HepG2 (cell line): ENCODE data around the gene RUNDC1. TPM values are rescaled to one million over a fixed set of nuclear protein-coding genes. Genes with fewer than 3 reads are reported as not detected.

Experiments used
- CHCHD3 ChIP-seq: sonication (generic); formaldehyde crosslinking; IDR thresholded peaks from 2 replicates; pipeline ENCODE4 v1.8.0; 2022; ENCODE audit warnings: mild to moderate bottlenecking, missing genetic modification reagents, moderate library complexity
- DPF2 ChIP-seq: sonication (generic); formaldehyde crosslinking; IDR thresholded peaks from 2 replicates; pipeline ENCODE4 v1.4.0; 2020; ENCODE audit warnings: mild to moderate bottlenecking, low read depth, missing genetic modification reagents, borderline replicate concordance
- FLYWCH1 ChIP-seq: sonication (generic); formaldehyde crosslinking; IDR thresholded peaks from 2 replicates; pipeline ENCODE4 v1.8.1; 2023; ENCODE audit warnings: mild to moderate bottlenecking, missing genetic modification reagents
- ISX ChIP-seq: sonication (generic); formaldehyde crosslinking; conservative IDR thresholded peaks from 2 replicates; pipeline ENCODE4 v1.5.0; 2020; ENCODE audit warnings: missing genetic modification reagents
- KLF16 ChIP-seq, 2 experiments: sonication (generic) in 1 of 2; formaldehyde crosslinking in 1 of 2; IDR thresholded peaks; 2 replicates each; pipeline versions ENCODE4 v1.6.1 to v1.8.0; 2016 to 2023; ENCODE audit warnings: missing genetic modification reagents in 2 of 2, missing compliant biosample characterization in 1 of 2
- NFYB ChIP-seq: sonication (generic); formaldehyde crosslinking; IDR thresholded peaks from 2 replicates; pipeline ENCODE4 v1.4.0; 2020; ENCODE audit warnings: missing genetic modification reagents
- polyA plus RNA-seq, 8 experiments: library from polyadenylated mRNA; depleted of rRNA in 3 of 8; stranded (reverse) in 7 of 8; unstranded in 1 of 8; fragments of >200 nt; fragmentation: Illumina TruSeq in 4 of 8; extraction: Trizol in 4 of 8; gene quantifications; 2 replicates each; pipeline versions ENCODE4 v1.2.1 to v1.2.3, GENCODE V29; 2011 to 2016; ENCODE audit warnings: low read depth in 4 of 8, missing spikeins in 1 of 8, mixed read lengths in 1 of 8; ENCODE audit not compliant: insufficient read depth in 1 of 8
- total RNA-seq, 5 experiments: library from RNA; depleted of rRNA; stranded (reverse); fragments of >200 nt; fragmentation: Illumina TruSeq; extraction: Trizol; gene quantifications; 2 replicates each; pipeline ENCODE4 v1.2.3, GENCODE V29; 2016; ENCODE audit warnings: low read depth in 1 of 5
- TF ChIP-seq, protein P1 (sequence below): sonication (generic); formaldehyde crosslinking; IDR thresholded peaks from 2 replicates; pipeline ENCODE4 v1.5.0; 2020; ENCODE audit warnings: missing genetic modification reagents
- TF ChIP-seq, protein P2 (sequence below): sonication (generic); formaldehyde crosslinking; IDR thresholded peaks from 2 replicates; pipeline ENCODE4 v1.5.1; 2020; ENCODE audit warnings: missing genetic modification reagents, mild to moderate bottlenecking, borderline replicate concordance
- TF ChIP-seq, protein P3 (sequence below): sonication (generic); formaldehyde crosslinking; IDR thresholded peaks from 2 replicates; pipeline ENCODE4 v1.8.0; 2022; ENCODE audit warnings: mild to moderate bottlenecking, missing genetic modification reagents; ENCODE audit not compliant: insufficient replicate concordance
- TF ChIP-seq, protein P4 (sequence below): sonication (generic); formaldehyde crosslinking; IDR thresholded peaks from 2 replicates; pipeline ENCODE4 v1.9.0; 2021; ENCODE audit warnings: missing genetic modification reagents, mild to moderate bottlenecking, borderline replicate concordance
- TF ChIP-seq, protein P5 (sequence below): sonication (generic); formaldehyde crosslinking; IDR thresholded peaks from 2 replicates; pipeline ENCODE4 v1.5.0; 2020; ENCODE audit warnings: mild to moderate bottlenecking, missing genetic modification reagents, borderline replicate concordance

RUNDC1 gene
- total and polyA plus RNA-seq, 2 of the 13 experiments (the other 11 are each of a cell fraction or from before 2014, with no cell fraction given), result 10.3 to 11.4 TPM

DNA sequence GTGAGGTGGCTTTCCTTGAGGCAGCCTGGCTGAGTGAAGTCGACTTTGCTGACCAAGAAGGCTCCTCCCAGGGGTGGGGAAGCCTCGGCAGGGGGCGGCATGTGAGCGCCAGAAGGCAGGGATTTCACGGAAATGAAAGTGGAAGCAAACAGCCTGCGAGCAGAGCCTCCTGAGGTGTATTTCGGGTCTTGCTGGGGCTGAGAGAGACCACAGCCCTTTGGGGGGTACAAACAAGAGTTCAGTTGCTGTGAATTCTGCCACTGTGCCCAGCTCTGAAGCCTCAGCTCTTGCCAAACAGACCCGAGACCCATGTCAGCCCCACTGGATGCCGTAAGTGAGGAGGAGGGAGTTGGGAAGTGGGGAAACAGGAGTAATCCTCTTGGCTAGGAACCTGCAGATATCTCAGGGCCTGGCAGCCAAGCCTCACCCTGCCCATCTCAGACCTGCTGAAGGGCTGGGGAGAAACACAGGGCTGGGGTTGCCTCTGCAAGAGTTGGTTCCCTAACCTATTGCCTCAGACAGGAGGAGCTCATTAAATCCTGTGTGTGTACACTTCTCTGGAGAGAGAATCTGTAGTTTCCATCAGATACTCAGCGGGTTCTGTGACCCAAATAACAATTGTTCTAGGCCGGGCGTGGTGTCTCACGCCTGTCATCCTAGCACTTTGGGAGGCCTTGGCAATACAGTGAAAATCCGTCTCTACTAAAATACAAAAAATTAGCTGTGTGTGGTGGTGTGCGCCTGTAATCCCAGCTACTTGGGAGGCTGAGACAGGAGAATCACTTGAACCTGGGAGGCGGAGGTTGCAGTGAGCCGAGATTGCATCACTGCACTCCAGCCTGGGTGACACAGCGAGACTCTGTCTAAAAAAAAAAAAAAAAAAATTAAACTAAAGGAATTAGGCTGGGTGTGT lies 26.5 kb downstream of the RUNDC1 start, which contains the start of gene IFI35 (continued):
- TF ChIP-seq KLF16 (CRISPR knock-in tag; IDR thresholded peaks at IDR 0.05), result peak in 1 of 2 experiments; percentile 41; a peak in 2 of 4 replicates
- no peak for TF ChIP-seq CHCHD3 (CRISPR knock-in tag)
- TF ChIP-seq, protein P1, sequence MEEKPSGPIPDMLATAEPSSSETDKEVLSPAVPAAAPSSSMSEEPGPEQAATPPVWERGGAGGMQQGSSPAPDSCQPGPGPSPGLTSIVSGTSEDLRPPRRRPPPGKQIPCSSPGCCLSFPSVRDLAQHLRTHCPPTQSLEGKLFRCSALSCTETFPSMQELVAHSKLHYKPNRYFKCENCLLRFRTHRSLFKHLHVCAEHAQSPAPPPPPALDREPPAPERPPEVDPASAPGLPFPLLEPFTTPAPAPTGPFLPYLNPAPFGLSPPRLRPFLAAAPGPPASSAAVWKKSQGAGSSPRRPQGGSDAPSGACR (CRISPR knock-in tag), result peak; percentile 51; the same call in 1 of the 2 replicates
- TF ChIP-seq, protein P2, sequence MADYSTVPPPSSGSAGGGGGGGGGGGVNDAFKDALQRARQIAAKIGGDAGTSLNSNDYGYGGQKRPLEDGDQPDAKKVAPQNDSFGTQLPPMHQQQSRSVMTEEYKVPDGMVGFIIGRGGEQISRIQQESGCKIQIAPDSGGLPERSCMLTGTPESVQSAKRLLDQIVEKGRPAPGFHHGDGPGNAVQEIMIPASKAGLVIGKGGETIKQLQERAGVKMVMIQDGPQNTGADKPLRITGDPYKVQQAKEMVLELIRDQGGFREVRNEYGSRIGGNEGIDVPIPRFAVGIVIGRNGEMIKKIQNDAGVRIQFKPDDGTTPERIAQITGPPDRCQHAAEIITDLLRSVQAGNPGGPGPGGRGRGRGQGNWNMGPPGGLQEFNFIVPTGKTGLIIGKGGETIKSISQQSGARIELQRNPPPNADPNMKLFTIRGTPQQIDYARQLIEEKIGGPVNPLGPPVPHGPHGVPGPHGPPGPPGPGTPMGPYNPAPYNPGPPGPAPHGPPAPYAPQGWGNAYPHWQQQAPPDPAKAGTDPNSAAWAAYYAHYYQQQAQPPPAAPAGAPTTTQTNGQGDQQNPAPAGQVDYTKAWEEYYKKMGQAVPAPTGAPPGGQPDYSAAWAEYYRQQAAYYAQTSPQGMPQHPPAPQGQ, result no peak
- no peak for TF ChIP-seq DPF2 (CRISPR knock-in tag)
- TF ChIP-seq FLYWCH1, result 0 out of 2 replicates have a peak, but pooled peaks have one; percentile 63
- no peak for TF ChIP-seq ISX (CRISPR knock-in tag)
- TF ChIP-seq, protein P3, sequence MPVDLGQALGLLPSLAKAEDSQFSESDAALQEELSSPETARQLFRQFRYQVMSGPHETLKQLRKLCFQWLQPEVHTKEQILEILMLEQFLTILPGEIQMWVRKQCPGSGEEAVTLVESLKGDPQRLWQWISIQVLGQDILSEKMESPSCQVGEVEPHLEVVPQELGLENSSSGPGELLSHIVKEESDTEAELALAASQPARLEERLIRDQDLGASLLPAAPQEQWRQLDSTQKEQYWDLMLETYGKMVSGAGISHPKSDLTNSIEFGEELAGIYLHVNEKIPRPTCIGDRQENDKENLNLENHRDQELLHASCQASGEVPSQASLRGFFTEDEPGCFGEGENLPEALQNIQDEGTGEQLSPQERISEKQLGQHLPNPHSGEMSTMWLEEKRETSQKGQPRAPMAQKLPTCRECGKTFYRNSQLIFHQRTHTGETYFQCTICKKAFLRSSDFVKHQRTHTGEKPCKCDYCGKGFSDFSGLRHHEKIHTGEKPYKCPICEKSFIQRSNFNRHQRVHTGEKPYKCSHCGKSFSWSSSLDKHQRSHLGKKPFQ (CRISPR knock-in tag), result no peak
- TF ChIP-seq, protein P4, sequence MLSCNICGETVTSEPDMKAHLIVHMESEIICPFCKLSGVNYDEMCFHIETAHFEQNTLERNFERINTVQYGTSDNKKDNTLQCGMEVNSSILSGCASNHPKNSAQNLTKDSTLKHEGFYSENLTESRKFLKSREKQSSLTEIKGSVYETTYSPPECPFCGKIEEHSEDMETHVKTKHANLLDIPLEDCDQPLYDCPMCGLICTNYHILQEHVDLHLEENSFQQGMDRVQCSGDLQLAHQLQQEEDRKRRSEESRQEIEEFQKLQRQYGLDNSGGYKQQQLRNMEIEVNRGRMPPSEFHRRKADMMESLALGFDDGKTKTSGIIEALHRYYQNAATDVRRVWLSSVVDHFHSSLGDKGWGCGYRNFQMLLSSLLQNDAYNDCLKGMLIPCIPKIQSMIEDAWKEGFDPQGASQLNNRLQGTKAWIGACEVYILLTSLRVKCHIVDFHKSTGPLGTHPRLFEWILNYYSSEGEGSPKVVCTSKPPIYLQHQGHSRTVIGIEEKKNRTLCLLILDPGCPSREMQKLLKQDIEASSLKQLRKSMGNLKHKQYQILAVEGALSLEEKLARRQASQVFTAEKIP (CRISPR knock-in tag), result no peak
- TF ChIP-seq NFYB (CRISPR knock-in tag), result no peak
- TF ChIP-seq, protein P5, sequence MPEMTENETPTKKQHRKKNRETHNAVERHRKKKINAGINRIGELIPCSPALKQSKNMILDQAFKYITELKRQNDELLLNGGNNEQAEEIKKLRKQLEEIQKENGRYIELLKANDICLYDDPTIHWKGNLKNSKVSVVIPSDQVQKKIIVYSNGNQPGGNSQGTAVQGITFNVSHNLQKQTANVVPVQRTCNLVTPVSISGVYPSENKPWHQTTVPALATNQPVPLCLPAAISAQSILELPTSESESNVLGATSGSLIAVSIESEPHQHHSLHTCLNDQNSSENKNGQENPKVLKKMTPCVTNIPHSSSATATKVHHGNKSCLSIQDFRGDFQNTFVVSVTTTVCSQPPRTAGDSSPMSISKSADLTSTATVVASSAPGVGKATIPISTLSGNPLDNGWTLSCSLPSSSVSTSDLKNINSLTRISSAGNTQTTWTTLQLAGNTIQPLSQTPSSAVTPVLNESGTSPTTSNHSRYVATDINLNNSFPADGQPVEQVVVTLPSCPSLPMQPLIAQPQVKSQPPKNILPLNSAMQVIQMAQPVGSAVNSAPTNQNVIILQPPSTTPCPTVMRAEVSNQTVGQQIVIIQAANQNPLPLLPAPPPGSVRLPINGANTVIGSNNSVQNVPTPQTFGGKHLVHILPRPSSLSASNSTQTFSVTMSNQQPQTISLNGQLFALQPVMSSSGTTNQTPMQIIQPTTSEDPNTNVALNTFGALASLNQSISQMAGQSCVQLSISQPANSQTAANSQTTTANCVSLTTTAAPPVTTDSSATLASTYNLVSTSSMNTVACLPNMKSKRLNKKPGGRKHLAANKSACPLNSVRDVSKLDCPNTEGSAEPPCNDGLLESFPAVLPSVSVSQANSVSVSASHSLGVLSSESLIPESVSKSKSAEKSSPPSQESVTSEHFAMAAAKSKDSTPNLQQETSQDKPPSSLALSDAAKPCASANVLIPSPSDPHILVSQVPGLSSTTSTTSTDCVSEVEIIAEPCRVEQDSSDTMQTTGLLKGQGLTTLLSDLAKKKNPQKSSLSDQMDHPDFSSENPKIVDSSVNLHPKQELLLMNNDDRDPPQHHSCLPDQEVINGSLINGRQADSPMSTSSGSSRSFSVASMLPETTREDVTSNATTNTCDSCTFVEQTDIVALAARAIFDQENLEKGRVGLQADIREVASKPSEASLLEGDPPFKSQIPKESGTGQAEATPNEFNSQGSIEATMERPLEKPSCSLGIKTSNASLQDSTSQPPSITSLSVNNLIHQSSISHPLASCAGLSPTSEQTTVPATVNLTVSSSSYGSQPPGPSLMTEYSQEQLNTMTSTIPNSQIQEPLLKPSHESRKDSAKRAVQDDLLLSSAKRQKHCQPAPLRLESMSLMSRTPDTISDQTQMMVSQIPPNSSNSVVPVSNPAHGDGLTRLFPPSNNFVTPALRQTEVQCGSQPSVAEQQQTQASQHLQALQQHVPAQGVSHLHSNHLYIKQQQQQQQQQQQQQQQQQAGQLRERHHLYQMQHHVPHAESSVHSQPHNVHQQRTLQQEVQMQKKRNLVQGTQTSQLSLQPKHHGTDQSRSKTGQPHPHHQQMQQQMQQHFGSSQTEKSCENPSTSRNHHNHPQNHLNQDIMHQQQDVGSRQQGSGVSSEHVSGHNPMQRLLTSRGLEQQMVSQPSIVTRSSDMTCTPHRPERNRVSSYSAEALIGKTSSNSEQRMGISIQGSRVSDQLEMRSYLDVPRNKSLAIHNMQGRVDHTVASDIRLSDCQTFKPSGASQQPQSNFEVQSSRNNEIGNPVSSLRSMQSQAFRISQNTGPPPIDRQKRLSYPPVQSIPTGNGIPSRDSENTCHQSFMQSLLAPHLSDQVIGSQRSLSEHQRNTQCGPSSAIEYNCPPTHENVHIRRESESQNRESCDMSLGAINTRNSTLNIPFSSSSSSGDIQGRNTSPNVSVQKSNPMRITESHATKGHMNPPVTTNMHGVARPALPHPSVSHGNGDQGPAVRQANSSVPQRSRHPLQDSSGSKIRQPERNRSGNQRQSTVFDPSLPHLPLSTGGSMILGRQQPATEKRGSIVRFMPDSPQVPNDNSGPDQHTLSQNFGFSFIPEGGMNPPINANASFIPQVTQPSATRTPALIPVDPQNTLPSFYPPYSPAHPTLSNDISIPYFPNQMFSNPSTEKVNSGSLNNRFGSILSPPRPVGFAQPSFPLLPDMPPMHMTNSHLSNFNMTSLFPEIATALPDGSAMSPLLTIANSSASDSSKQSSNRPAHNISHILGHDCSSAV (CRISPR knock-in tag), result 0 out of 2 replicates have a peak, but pooled peaks have one; percentile 37
